A673 (cell line): Measurements from ENCODE around the gene ARHGAP6. TPM values are rescaled to one million over a fixed set of nuclear protein-coding genes. Genes with fewer than 3 reads are reported as not detected.

Source experiments
- BruUV-seq: library from RNA; stranded (reverse); fragments of 400-500 nt; replicated peaks from 2 replicates; lab custom pipeline; 2021; lab: Mats Ljungman, UMichigan
- CTCF ChIA-PET: fragments of 300-600 bp; sonication (Branson Sonifier 250); formaldehyde crosslinking; loops from one replicate; lab custom pipeline; 2022; ENCODE audit warnings: antibody characterized with exemption; lab: Charles Lee
- POLR2A ChIA-PET: fragments of 300-600 bp; sonication (Branson Sonifier 250); formaldehyde crosslinking; loops from one replicate; lab custom pipeline; 2022; ENCODE audit warnings: antibody characterized with exemption; ENCODE audit not compliant: low non-redundant PET; lab: Charles Lee
- DNase-seq: peaks from one replicate; pipeline ENCODE4 v3.0.0-alpha.2; 2015; ENCODE audit warnings: low spot score
- H3K27ac ChIP-seq: fragments of 200-600 bp; sonication (generic); 2 replicates; pipeline ENCODE4 v1.5.1; 2016; ENCODE audit warnings: mixed run types, low read depth, mild to moderate bottlenecking, mixed read lengths, antibody characterized with exemption, low read length; ENCODE audit not compliant: poor library complexity, severe bottlenecking
- H3K27me3 ChIP-seq: fragments of 200-600 bp; sonication (generic); replicated peaks from 2 replicates; pipeline ENCODE4 v1.6.1; 2017; ENCODE audit warnings: mixed run types, low read depth, mild to moderate bottlenecking, mixed read lengths, antibody characterized with exemption, low read length; ENCODE audit not compliant: insufficient read depth, poor library complexity
- H3K36me3 ChIP-seq: fragments of 200-600 bp; sonication (generic); 2 replicates; pipeline ENCODE4 v1.6.1; 2016; ENCODE audit warnings: mixed run types, mild to moderate bottlenecking, mixed read lengths, antibody characterized with exemption, low read length; ENCODE audit not compliant: insufficient read depth, poor library complexity, severe bottlenecking
- H3K4me1 ChIP-seq: fragments of 200-600 bp; sonication (generic); 2 replicates; pipeline ENCODE4 v1.6.1; 2017; ENCODE audit warnings: mixed run types, mild to moderate bottlenecking, mixed read lengths, antibody characterized with exemption, low read length; ENCODE audit not compliant: insufficient read depth, poor library complexity, severe bottlenecking
- H3K4me3 ChIP-seq: fragments of 200-600 bp; sonication (generic); 2 replicates; pipeline ENCODE4 v1.5.1; 2016; ENCODE audit warnings: low read depth, mixed run types, mild to moderate bottlenecking, mixed read lengths, low read length; ENCODE audit not compliant: poor library complexity, severe bottlenecking
- H3K9me3 ChIP-seq: fragments of 200-600 bp; sonication (generic); 2 replicates; pipeline ENCODE4 v1.6.1; 2016; ENCODE audit warnings: mixed run types, low read depth, mild to moderate bottlenecking, mixed read lengths, antibody characterized with exemption, low read length; ENCODE audit not compliant: poor library complexity, severe bottlenecking
- EZH2 ChIP-seq: fragments of 200-600 bp; sonication (generic); IDR thresholded peaks from 2 replicates; pipeline ENCODE4 v1.6.1; 2017; ENCODE audit warnings: borderline replicate concordance, low read depth, mild to moderate bottlenecking, mixed read lengths, antibody characterized with exemption, low read length; ENCODE audit not compliant: poor library complexity, severe bottlenecking
- intact Hi-C: fragments of 100-400 bp; cut with micrococcal nuclease; formaldehyde crosslinking; loops from one replicate; pipeline ENCODE4 v1.10.0; 2022; ENCODE audit not compliant: unreplicated experiment
- total RNA-seq: library from RNA; stranded (reverse); gene quantifications from 2 replicates; pipeline ENCODE4 v1.2.3, GENCODE V29; 2021
- TF ChIP-seq, protein P1 (sequence below): fragments of 300-800, 200-600 bp; sonication (generic); conservative IDR thresholded peaks from 2 replicates; pipeline ENCODE4 v1.5.1; 2017; ENCODE audit warnings: low read depth, mild to moderate bottlenecking, antibody characterized with exemption, low read length, moderate library complexity, mixed read lengths

ARHGAP6 gene
- total RNA-seq, 1 experiment from 2014 or later = not detected

DNA sequence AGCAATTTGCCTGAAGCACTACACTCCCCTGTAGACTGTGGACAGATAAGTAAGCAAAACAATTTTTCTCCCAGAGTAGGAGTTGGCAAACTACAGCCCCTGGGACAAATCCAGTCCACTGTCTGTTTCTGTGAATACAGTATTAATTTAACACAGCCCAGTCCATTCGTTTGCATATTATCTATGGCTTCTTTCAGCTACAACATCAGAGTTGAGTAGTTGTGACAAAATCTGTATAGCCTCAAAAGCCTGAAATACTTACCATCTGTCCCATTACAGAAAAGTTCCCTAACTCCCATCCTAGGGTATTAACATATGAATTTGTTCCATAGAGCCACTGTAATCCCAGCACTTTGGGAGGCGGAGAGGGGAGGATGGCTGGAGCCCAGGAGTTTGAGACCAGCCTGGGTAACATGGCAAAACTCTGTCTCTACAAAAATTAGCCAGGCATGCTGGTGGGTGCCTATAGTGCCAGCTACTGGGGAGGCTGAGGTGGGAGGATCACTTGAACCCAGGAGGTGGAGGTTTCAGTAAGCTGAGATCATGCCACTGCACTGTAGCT, 319.5 kb downstream of the ARHGAP6 start:
- BruUV-seq = no TSS peak
- DNase-seq = no peak
- Histone ChIP-seq H3K27ac (no peak overlapping the region), H3K36me3 (no peaks in the 10 kb centered on the region), H3K27me3 (no peaks in the 10 kb centered on the region), H3K9me3 (no peaks in the 10 kb centered on the region), H3K4me3 (no peak overlapping the region), H3K4me1 (peaks cover 3% of the 10 kb centered on the region)
- TF ChIP-seq, protein P1, sequence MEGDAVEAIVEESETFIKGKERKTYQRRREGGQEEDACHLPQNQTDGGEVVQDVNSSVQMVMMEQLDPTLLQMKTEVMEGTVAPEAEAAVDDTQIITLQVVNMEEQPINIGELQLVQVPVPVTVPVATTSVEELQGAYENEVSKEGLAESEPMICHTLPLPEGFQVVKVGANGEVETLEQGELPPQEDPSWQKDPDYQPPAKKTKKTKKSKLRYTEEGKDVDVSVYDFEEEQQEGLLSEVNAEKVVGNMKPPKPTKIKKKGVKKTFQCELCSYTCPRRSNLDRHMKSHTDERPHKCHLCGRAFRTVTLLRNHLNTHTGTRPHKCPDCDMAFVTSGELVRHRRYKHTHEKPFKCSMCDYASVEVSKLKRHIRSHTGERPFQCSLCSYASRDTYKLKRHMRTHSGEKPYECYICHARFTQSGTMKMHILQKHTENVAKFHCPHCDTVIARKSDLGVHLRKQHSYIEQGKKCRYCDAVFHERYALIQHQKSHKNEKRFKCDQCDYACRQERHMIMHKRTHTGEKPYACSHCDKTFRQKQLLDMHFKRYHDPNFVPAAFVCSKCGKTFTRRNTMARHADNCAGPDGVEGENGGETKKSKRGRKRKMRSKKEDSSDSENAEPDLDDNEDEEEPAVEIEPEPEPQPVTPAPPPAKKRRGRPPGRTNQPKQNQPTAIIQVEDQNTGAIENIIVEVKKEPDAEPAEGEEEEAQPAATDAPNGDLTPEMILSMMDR = no peak
- TF ChIP-seq EZH2 = no peak
- CTCF ChIA-PET = no interaction called here
- intact Hi-C loops = no loop called here
- POLR2A ChIA-PET = no interaction called here

DNA sequence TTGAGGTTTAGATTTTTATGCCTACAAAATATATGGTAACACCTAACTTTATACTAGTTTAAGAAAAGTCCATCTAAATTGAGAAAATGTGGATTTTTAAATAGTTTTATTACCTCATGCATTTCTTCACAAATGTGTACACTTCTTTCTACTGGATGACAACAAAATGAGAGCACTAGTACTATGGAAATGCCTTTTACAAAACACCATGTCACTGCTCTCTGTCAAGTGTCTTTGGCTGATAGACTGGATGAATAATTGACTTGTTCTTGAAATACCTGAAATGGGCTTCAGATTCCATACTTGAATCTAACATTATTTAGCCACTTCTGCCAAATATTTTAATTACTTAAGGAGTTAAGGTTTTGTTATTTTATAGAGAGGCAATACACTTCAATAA, 323.0 kb downstream of the ARHGAP6 start:
- CTCF ChIA-PET = no interaction called here
- POLR2A ChIA-PET = no interaction called here
- intact Hi-C loops = no loop called here
- no peaks in the 10 kb centered on the region for H3K9me3 ChIP-seq
- no peaks in the 10 kb centered on the region for H3K36me3 ChIP-seq
- no TSS peak for BruUV-seq
- H3K4me3 ChIP-seq = no peak overlapping the region
- no peak for DNase-seq
- peaks cover 3% of the 10 kb centered on the region for H3K4me1 ChIP-seq
- H3K27me3 ChIP-seq = no peaks in the 10 kb centered on the region
- no peak overlapping the region for H3K27ac ChIP-seq
- TF ChIP-seq, protein P1 = no peak
- TF ChIP-seq EZH2 = no peak

DNA sequence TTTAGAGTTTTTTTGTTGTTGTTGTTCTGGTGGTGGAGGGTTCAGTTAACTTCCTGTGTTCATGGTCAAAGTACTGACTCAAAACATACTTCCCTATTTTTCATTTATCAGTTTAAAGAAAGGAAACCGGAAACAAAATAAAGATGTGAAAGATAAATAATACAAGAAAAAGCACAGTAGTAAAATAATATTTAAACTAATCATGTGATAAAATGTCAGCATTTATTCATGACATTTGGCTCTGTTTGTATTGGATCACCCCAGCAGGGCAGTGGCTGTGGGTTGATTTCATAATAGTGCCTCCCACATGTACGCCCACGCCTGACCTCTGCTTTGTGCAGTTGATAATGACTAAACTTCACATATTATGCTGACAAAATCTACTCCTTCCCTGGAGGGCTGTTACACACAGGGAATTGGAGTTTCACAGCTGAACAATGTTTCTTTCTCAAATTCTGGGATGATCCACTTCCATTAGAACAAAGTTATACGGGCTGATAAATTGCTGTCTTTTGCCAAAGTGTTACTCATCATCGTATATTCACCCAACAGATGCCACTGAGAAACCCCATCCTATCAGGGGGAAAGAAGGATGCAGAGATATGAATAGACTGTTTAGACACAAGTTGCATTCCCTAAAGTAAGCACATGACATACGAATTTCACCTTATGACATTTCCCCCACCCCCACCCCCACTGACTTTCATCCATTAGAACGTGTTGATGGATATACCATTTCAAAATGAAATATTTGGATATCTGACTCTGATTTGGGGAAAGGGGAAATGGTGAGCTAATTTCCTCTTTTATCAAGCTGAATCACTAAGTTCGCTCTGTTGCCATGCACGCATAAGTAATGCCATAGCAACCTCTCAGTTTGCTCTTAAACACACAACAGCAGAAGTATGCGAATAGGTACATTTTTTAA, 324.2 kb downstream of the ARHGAP6 start:
- no peak overlapping the region for H3K27ac ChIP-seq
- peak; percentile 49 for DNase-seq
- intact Hi-C loops = no loop called here
- H3K9me3 ChIP-seq = no peaks in the 10 kb centered on the region
- peaks cover 3% of the 10 kb centered on the region for H3K4me1 ChIP-seq
- H3K27me3 ChIP-seq = no peaks in the 10 kb centered on the region
- no peaks in the 10 kb centered on the region for H3K36me3 ChIP-seq
- ChIA-PET POLR2A (no interaction called here), CTCF (no interaction called here)
- no TSS peak for BruUV-seq
- H3K4me3 ChIP-seq = no peak overlapping the region
- TF ChIP-seq EZH2 = no peak
- TF ChIP-seq, protein P1 = no peak
